ENCODE results near the gene HSPA13. TPM values are rescaled to one million over a fixed set of nuclear protein-coding genes. Genes with fewer than 3 reads are reported as not detected.

HSPA13 gene
- total RNA-seq, 1 donor from 2014 or later: 12.5 TPM

DNA sequence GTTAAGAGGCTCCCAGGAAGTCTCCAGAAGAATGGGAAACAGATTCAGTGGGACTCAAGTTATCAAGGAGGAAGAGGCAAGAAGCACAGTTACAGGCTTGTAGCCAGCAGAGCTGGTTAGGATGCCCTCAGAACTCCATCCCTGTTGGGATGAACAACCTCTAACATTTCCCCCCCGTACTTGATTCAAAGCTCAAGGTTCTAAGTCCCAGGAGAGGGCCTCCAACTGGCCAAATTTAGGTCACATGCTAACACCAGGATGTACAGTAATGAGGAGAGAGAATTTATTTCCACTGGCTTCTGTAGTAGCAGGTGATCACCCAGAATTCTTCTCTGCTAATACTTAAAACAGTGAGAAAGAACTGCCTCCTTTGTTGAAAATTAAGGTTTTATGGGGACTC is 22.3 kb upstream of the HSPA13 start:
- H3K27ac ChIP-seq: no peak overlapping the region
- no peaks in the 10 kb centered on the region for H3K27me3 ChIP-seq
- H3K36me3 ChIP-seq: no peaks in the 10 kb centered on the region
- H3K4me3 ChIP-seq: no peak overlapping the region
- TF ChIP-seq CTCF (IDR thresholded peaks at IDR 0.05) (no peak), POLR2A (IDR thresholded peaks at IDR 0.05) (no peak), POLR2AphosphoS5 (IDR thresholded peaks at IDR 0.05; ENCODE audit: insufficient read depth in 1 of 2, low read depth in 1 of 2) (no peak)
- no peaks in the 10 kb centered on the region for H3K4me1 ChIP-seq
- intact Hi-C loops (cut with DNase I): no loop called here
- H3K9me3 ChIP-seq: no peaks in the 10 kb centered on the region
- no peak for DNase-seq (ENCODE audit: extremely low spot score in 2 of 2)

DNA sequence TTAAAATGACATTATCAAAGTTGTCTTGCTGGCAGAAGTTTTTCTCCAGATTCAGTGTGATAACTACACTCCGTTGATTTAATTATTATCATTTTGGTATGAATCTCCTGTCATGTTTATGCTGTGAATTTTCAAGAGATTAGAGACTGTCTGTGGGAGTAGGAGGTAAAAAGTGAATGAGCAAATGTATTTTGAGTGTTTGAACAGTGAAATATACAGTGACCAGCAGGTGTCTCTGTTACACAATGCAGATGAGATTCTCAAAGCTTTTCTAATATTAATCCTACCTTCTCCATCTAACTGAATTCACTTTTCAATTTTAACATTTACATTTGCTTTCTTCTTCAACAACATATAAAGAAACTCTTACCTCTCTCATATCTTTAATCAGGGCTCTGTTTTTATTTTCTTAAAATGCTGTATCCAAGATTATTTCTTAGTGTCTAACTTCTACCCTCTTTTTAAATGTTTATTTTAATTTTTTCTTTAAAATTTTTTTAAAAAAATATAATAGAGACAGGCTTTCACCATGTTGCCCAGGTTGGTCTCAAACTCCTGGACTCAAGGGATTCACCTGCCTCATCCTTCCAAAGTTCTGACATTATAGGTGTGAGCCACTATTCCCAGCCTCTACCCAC is 20.9 kb upstream of the HSPA13 start:
- Histone ChIP-seq H3K4me1 (no peaks in the 10 kb centered on the region), H3K36me3 (no peaks in the 10 kb centered on the region), H3K27ac (no peak overlapping the region), H3K9me3 (no peaks in the 10 kb centered on the region), H3K4me3 (no peak overlapping the region), H3K27me3 (no peaks in the 10 kb centered on the region)
- intact Hi-C loops (cut with DNase I): no loop called here
- TF ChIP-seq CTCF (IDR thresholded peaks at IDR 0.05): peak; percentile 23 to 54 (median 53)
- no peak for TF ChIP-seq POLR2AphosphoS5 (IDR thresholded peaks at IDR 0.05; ENCODE audit: insufficient read depth in 1 of 2, low read depth in 1 of 2)
- no peak for TF ChIP-seq POLR2A (IDR thresholded peaks at IDR 0.05)
- no peak for DNase-seq (ENCODE audit: extremely low spot score in 2 of 2)

GRCh38 chr21:14401217-14401616 is 18.3 kb upstream of the HSPA13 start:
- no peak for DNase-seq (ENCODE audit: extremely low spot score in 2 of 2)
- no peak overlapping the region for H3K27ac ChIP-seq
- intact Hi-C loops (cut with DNase I): no loop called here
- no peak for TF ChIP-seq CTCF (IDR thresholded peaks at IDR 0.05)
- TF ChIP-seq POLR2AphosphoS5 (IDR thresholded peaks at IDR 0.05; ENCODE audit: insufficient read depth in 1 of 2, low read depth in 1 of 2): no peak
- no peak for TF ChIP-seq POLR2A (IDR thresholded peaks at IDR 0.05)
- H3K4me3 ChIP-seq: no peak overlapping the region
- H3K4me1 ChIP-seq: no peaks in the 10 kb centered on the region
- H3K36me3 ChIP-seq: no peaks in the 10 kb centered on the region
- H3K27me3 ChIP-seq: no peaks in the 10 kb centered on the region
- H3K9me3 ChIP-seq: no peaks in the 10 kb centered on the region

- intact Hi-C loops (cut with DNase I): no loop called here
- TF ChIP-seq POLR2A (IDR thresholded peaks at IDR 0.05): no peak
- Histone ChIP-seq H3K9me3 (no peaks in the 10 kb centered on the region), H3K27ac (no peak overlapping the region), H3K4me3 (no peak overlapping the region), H3K27me3 (no peaks in the 10 kb centered on the region), H3K4me1 (no peaks in the 10 kb centered on the region), H3K36me3 (no peaks in the 10 kb centered on the region)
- no peak for DNase-seq (ENCODE audit: extremely low spot score in 2 of 2)
These were observed 5.3 kb upstream of the HSPA13 start for GRCh38 chr21:14388282-14388681.

- Histone ChIP-seq H3K4me3 (no peak overlapping the region), H3K36me3 (no peaks in the 10 kb centered on the region), H3K9me3 (no peaks in the 10 kb centered on the region), H3K4me1 (peaks cover 27% of the 10 kb centered on the region), H3K27ac (no peak overlapping the region), H3K27me3 (no peaks in the 10 kb centered on the region)
- intact Hi-C loops (cut with DNase I): no loop called here
- TF ChIP-seq POLR2AphosphoS5 (IDR thresholded peaks at IDR 0.05; ENCODE audit: insufficient read depth in 1 of 2, low read depth in 1 of 2): no peak
- TF ChIP-seq POLR2A (IDR thresholded peaks at IDR 0.05): no peak
- no peak for TF ChIP-seq CTCF (IDR thresholded peaks at IDR 0.05)
- no peak for DNase-seq (ENCODE audit: extremely low spot score in 2 of 2)
These were observed 1.5 kb upstream of the HSPA13 start for GRCh38 chr21:14384453-14384852.
